ENCODE measurements around the gene ZNF33A.
"Not testable (repeated sequence)": the region's sequence is repeated elsewhere in the genome, so short reads cannot be mapped to it uniquely, and the experiment has no call there.

The ZNF33A gene

GRCh38 chr10:38010119-38010903 lies at the start of gene ZNF33A:
Gene ZNF33A (plus strand): TSS chr10:38010675. CDS start chr10:38012342, 1,667 bp downstream.
- peak; percentile 80 to 87 for DNase-seq (ENCODE audit: low read depth in 2 of 2)

GRCh38 chr10:37965006-37965405 lies 45.5 kb upstream of the ZNF33A start:
- DNase-seq (ENCODE audit: low read depth in 2 of 2): no peak

- no peak for DNase-seq (ENCODE audit: low read depth in 2 of 2)
These were observed 38.1 kb upstream of the ZNF33A start for GRCh38 chr10:37972396-37972795.

GRCh38 chr10:37975401-37975991 lies 35.0 kb upstream of the ZNF33A start:
- no peak for DNase-seq (ENCODE audit: low read depth in 2 of 2)

- DNase-seq (ENCODE audit: low read depth in 2 of 2): peak; percentile 95 to 97
These were observed 34.2 kb upstream of the ZNF33A start, which contains the start of gene ZNF25 for GRCh38 chr10:37976091-37976879. Gene ZNF25 (minus strand): TSS chr10:37976647. CDS start chr10:37971722, 4,925 bp downstream.

GRCh38 chr10:37976880-37977203 lies 33.6 kb upstream of the ZNF33A start:
- no peak for DNase-seq (ENCODE audit: low read depth in 2 of 2)

GRCh38 chr10:37991655-37992054 lies 18.8 kb upstream of the ZNF33A start:
- no peak for DNase-seq (ENCODE audit: low read depth in 2 of 2)

GRCh38 chr10:37992083-37992482 lies 18.4 kb upstream of the ZNF33A start:
- no peak for DNase-seq (ENCODE audit: low read depth in 2 of 2)

- DNase-seq (ENCODE audit: low read depth in 2 of 2): not testable (repeated sequence)
These were observed 11.6 kb upstream of the ZNF33A start for GRCh38 chr10:37998920-37999319.

- not testable (repeated sequence) for DNase-seq (ENCODE audit: low read depth in 2 of 2)
These were observed 10.0 kb upstream of the ZNF33A start for GRCh38 chr10:38000474-38000873.

- DNase-seq (ENCODE audit: low read depth in 2 of 2): no peak
These were observed 7.4 kb upstream of the ZNF33A start for GRCh38 chr10:38003026-38003425.

GRCh38 chr10:38003588-38003987 lies 6.9 kb upstream of the ZNF33A start:
- no peak for DNase-seq (ENCODE audit: low read depth in 2 of 2)

GRCh38 chr10:38007551-38007950 lies 2.9 kb upstream of the ZNF33A start:
- no peak for DNase-seq (ENCODE audit: low read depth in 2 of 2)

- no peak for DNase-seq (ENCODE audit: low read depth in 2 of 2)
These were observed 2.5 kb upstream of the ZNF33A start for GRCh38 chr10:38007991-38008390.

- no peak for DNase-seq (ENCODE audit: low read depth in 2 of 2)
These were observed 5.9 kb downstream of the ZNF33A start for GRCh38 chr10:38016354-38016753.

- not testable (repeated sequence) for DNase-seq (ENCODE audit: low read depth in 2 of 2)
These were observed 8.6 kb downstream of the ZNF33A start for GRCh38 chr10:38019124-38019523.

- no peak for DNase-seq (ENCODE audit: low read depth in 2 of 2)
These were observed 14.8 kb downstream of the ZNF33A start for GRCh38 chr10:38025283-38025682.

GRCh38 chr10:38027986-38028385 lies 17.5 kb downstream of the ZNF33A start:
- no peak for DNase-seq (ENCODE audit: low read depth in 2 of 2)

GRCh38 chr10:38032886-38033285 lies 22.4 kb downstream of the ZNF33A start:
- no peak for DNase-seq (ENCODE audit: low read depth in 2 of 2)

- DNase-seq (ENCODE audit: low read depth in 2 of 2): no peak
These were observed 27.8 kb downstream of the ZNF33A start for GRCh38 chr10:38038107-38038931.

- no peak for DNase-seq (ENCODE audit: low read depth in 2 of 2)
These were observed 28.4 kb downstream of the ZNF33A start for GRCh38 chr10:38038932-38039245.

- no peak for DNase-seq (ENCODE audit: low read depth in 2 of 2)
These were observed 33.0 kb downstream of the ZNF33A start for GRCh38 chr10:38043516-38043915.
